ENCODE measurements around the gene HNRNPF.

DNA sequence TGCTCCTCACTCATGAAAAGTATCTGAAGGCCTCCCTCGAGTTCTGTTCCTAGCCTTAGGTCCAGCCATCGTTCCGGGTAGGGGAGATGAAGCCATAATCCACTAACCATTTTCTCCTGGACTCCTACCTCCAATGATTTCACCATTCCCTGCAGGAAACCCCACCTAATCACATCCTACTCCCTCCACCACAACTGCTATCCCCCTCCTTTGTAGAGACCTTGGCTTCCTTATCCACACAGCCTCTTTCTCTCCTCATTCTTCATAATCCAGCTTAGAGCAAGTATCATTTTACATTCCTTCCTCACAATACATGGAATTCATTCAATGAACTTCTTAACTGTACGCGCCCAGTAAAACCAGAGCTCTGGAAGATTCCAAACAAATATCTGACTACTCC lies 18.7 kb downstream of the HNRNPF start:
- TF ChIP-seq CTCF (IDR thresholded peaks at IDR 0.05) = no peak
- no peak for TF ChIP-seq POLR2A (IDR thresholded peaks at IDR 0.05)

Measured in gastroesophageal sphincter (tissue), 3 donors.